HepG2 (cell line): ENCODE data around the gene ZSCAN32. TPM values are rescaled to one million over a fixed set of nuclear protein-coding genes. Genes with fewer than 3 reads are reported as not detected.
A peak's percentile ranks its signal among the peaks of the same experiment; 100 is the strongest.

Experiments
- ATF4 ChIP-seq, 2 experiments: fragments of 450-650 bp in 1 of 2; sonication (generic) in 1 of 2; formaldehyde crosslinking; IDR thresholded peaks; 2 replicates each; pipeline versions ENCODE4 v1.5.0 to v1.8.0; 2020 to 2022; ENCODE audit warnings: mild to moderate bottlenecking in 1 of 2, missing genetic modification reagents in 1 of 2
- DRAP1 ChIP-seq: IDR thresholded peaks from 2 replicates; pipeline ENCODE4 v1.6.1; 2016; ENCODE audit warnings: missing genetic modification reagents, missing compliant biosample characterization
- GABPA ChIP-seq, 2 experiments: IDR thresholded peaks; 2 replicates each; pipeline ENCODE4 v1.6.1; 2011 to 2016; ENCODE audit warnings: low read depth in 2 of 2, low read length in 1 of 2, missing biosample characterization in 1 of 2, missing genetic modification characterization in 1 of 2
- MAFK ChIP-seq, 2 experiments: IDR thresholded peaks in 1 of 2; conservative IDR thresholded peaks in 1 of 2; 2 replicates each; pipeline ENCODE4 v1.6.1; 2011; ENCODE audit warnings: improper control_type of control experiment in 2 of 2, low read length in 2 of 2
- MEIS1 ChIP-seq: sonication (generic); formaldehyde crosslinking; IDR thresholded peaks from 2 replicates; pipeline ENCODE4 v1.9.0; 2021; ENCODE audit warnings: mild to moderate bottlenecking, missing genetic modification reagents, moderate library complexity, borderline replicate concordance
- MXI1 ChIP-seq: IDR thresholded peaks from 3 replicates; pipeline ENCODE4 v1.6.1; 2012; ENCODE audit warnings: low read depth, low read length, inconsistent platforms, borderline replicate concordance
- SMAD9 ChIP-seq: sonication (generic); formaldehyde crosslinking; IDR thresholded peaks from 2 replicates; pipeline ENCODE4 v1.5.1; 2020; ENCODE audit warnings: mild to moderate bottlenecking, missing genetic modification reagents
- STAT5B ChIP-seq: sonication (generic); formaldehyde crosslinking; IDR thresholded peaks from 2 replicates; pipeline ENCODE4 v1.4.0; 2020; ENCODE audit warnings: missing genetic modification reagents
- TAF1 ChIP-seq: sonication (generic); formaldehyde crosslinking; IDR thresholded peaks from 2 replicates; pipeline ENCODE4 v1.4.0; 2020; ENCODE audit warnings: missing genetic modification reagents
- TBX3 ChIP-seq: fragments of 450-650 bp; IDR thresholded peaks from 2 replicates; pipeline ENCODE4 v1.6.1; 2017; ENCODE audit warnings: antibody characterized with exemption, mild to moderate bottlenecking, inconsistent platforms, borderline replicate concordance
- ZBTB14 ChIP-seq: sonication (generic); formaldehyde crosslinking; IDR thresholded peaks from 2 replicates; pipeline ENCODE4 v1.4.0; 2020; ENCODE audit warnings: missing genetic modification reagents
- ZBTB38 ChIP-seq: sonication (generic); formaldehyde crosslinking; IDR thresholded peaks from 2 replicates; pipeline ENCODE4 v1.5.1; 2020; ENCODE audit warnings: mild to moderate bottlenecking, missing genetic modification reagents
- ZNF18 ChIP-seq: sonication (generic); formaldehyde crosslinking; IDR thresholded peaks from 2 replicates; pipeline ENCODE4 v1.8.0; 2022; ENCODE audit warnings: mild to moderate bottlenecking, missing genetic modification reagents; ENCODE audit not compliant: insufficient replicate concordance
- ZNF451 ChIP-seq: sonication (generic); formaldehyde crosslinking; IDR thresholded peaks from 2 replicates; pipeline ENCODE4 v1.5.0; 2020; ENCODE audit warnings: mild to moderate bottlenecking, missing genetic modification reagents
- ZNF597 ChIP-seq: sonication (generic); formaldehyde crosslinking; IDR thresholded peaks from 2 replicates; pipeline ENCODE4 v1.5.0; 2020; ENCODE audit warnings: missing genetic modification reagents
- ZNF607 ChIP-seq: sonication (generic); formaldehyde crosslinking; IDR thresholded peaks from 2 replicates; pipeline ENCODE4 v1.5.1; 2020; ENCODE audit warnings: missing genetic modification reagents, mild to moderate bottlenecking, borderline replicate concordance
- polyA plus RNA-seq, 8 experiments: library from polyadenylated mRNA; depleted of rRNA in 3 of 8; stranded (reverse) in 7 of 8; unstranded in 1 of 8; fragments of >200 nt; fragmentation: Illumina TruSeq in 4 of 8; extraction: Trizol in 4 of 8; gene quantifications; 2 replicates each; pipeline versions ENCODE4 v1.2.1 to v1.2.3, GENCODE V29; 2011 to 2016; ENCODE audit warnings: low read depth in 4 of 8, missing spikeins in 1 of 8, mixed read lengths in 1 of 8; ENCODE audit not compliant: insufficient read depth in 1 of 8
- total RNA-seq, 5 experiments: library from RNA; depleted of rRNA; stranded (reverse); fragments of >200 nt; fragmentation: Illumina TruSeq; extraction: Trizol; gene quantifications; 2 replicates each; pipeline ENCODE4 v1.2.3, GENCODE V29; 2016; ENCODE audit warnings: low read depth in 1 of 5

Gene ZSCAN32
- total and polyA plus RNA-seq, 2 of the 13 experiments (the other 11 are each of a cell fraction or from before 2014, with no cell fraction given): 10.7 to 12.8 TPM

- no peak for TF ChIP-seq ZBTB14 (CRISPR knock-in tag)
- TF ChIP-seq ZNF18 (CRISPR knock-in tag): no peak
- TF ChIP-seq ZNF451 (CRISPR knock-in tag): 0 out of 2 replicates have a peak, but pooled peaks have one; percentile 27
- peak; percentile 40; the same call in 1 of the 2 replicates for TF ChIP-seq DRAP1 (CRISPR knock-in tag)
- TF ChIP-seq ATF4 (CRISPR knock-in tag; IDR thresholded peaks at IDR 0.05): no peak
- TF ChIP-seq ZBTB38 (CRISPR knock-in tag): peak; percentile 49; the same call in 1 of the 2 replicates
- TF ChIP-seq STAT5B (CRISPR knock-in tag): no peak
- no peak for TF ChIP-seq TBX3
- peak; percentile 24; the same call in 1 of the 3 replicates for TF ChIP-seq MXI1
- TF ChIP-seq GABPA (IDR thresholded peaks at IDR 0.05; ENCODE audit: low read depth, low read length): peak; percentile 23; the same call in 1 of the 2 replicates
- no peak for TF ChIP-seq GABPA (CRISPR knock-in tag; IDR thresholded peaks at IDR 0.05; ENCODE audit: low read depth)
- TF ChIP-seq MAFK (conservative IDR thresholded peaks at IDR 0.05 in 1 of 2, IDR thresholded peaks at IDR 0.05 in 1 of 2; ENCODE audit: low read length in 2 of 2): no peak
- peak; percentile 49 for TF ChIP-seq TAF1 (CRISPR knock-in tag)
- TF ChIP-seq SMAD9 (CRISPR knock-in tag): no peak
- no peak for TF ChIP-seq ZNF607 (CRISPR knock-in tag)
- TF ChIP-seq ZNF597 (CRISPR knock-in tag): no peak
- 0 out of 2 replicates have a peak, but pooled peaks have one; percentile 31 for TF ChIP-seq MEIS1 (CRISPR knock-in tag)
These were observed 43.2 kb upstream of the ZSCAN32 start (continued) for GRCh38 chr16:3444032-3444388.
